ENCODE results near the gene FLNC.
A peak's percentile ranks its signal among the peaks of the same experiment; 100 is the strongest.

FLNC gene, protein sequence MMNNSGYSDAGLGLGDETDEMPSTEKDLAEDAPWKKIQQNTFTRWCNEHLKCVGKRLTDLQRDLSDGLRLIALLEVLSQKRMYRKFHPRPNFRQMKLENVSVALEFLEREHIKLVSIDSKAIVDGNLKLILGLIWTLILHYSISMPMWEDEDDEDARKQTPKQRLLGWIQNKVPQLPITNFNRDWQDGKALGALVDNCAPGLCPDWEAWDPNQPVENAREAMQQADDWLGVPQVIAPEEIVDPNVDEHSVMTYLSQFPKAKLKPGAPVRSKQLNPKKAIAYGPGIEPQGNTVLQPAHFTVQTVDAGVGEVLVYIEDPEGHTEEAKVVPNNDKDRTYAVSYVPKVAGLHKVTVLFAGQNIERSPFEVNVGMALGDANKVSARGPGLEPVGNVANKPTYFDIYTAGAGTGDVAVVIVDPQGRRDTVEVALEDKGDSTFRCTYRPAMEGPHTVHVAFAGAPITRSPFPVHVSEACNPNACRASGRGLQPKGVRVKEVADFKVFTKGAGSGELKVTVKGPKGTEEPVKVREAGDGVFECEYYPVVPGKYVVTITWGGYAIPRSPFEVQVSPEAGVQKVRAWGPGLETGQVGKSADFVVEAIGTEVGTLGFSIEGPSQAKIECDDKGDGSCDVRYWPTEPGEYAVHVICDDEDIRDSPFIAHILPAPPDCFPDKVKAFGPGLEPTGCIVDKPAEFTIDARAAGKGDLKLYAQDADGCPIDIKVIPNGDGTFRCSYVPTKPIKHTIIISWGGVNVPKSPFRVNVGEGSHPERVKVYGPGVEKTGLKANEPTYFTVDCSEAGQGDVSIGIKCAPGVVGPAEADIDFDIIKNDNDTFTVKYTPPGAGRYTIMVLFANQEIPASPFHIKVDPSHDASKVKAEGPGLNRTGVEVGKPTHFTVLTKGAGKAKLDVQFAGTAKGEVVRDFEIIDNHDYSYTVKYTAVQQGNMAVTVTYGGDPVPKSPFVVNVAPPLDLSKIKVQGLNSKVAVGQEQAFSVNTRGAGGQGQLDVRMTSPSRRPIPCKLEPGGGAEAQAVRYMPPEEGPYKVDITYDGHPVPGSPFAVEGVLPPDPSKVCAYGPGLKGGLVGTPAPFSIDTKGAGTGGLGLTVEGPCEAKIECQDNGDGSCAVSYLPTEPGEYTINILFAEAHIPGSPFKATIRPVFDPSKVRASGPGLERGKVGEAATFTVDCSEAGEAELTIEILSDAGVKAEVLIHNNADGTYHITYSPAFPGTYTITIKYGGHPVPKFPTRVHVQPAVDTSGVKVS (N-terminal part only)

DNA sequence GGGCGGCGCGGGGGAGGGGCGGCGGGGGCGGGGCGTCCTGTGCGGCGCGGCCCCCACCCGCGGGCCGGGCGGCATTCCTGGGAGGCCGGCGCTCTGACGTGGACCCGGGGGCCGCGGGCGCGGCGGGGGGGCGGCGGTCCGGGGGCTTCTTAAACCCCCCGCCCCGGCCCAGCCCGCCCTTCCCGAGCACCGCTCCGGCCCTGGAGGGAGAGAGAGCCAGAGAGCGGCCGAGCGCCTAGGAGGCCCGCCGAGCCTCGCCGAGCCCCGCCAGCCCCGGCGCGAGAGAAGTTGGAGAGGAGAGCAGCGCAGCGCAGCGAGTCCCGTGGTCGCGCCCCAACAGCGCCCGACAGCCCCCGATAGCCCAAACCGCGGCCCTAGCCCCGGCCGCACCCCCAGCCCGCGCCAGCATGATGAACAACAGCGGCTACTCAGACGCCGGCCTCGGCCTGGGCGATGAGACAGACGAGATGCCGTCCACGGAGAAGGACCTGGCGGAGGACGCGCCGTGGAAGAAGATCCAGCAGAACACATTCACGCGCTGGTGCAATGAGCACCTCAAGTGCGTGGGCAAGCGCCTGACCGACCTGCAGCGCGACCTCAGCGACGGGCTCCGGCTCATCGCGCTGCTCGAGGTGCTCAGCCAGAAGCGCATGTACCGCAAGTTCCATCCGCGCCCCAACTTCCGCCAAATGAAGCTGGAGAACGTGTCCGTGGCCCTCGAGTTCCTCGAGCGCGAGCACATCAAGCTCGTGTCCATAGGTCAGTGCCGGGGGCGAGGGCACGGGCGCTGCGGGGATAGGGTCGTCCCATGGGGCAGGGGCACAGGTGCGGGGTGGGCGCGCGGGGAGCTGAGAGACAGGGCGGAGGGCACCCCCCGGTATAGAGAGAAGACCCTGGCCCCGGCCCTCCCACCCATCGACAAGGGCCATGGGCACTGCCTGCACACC, at the start of gene FLNC:
TSS of gene FLNC (plus strand) at position 176 of the 947 bp plus-strand sequence. CDS start at position 408, 232 bp downstream.
- DNase-seq: peak; percentile 50

DNA sequence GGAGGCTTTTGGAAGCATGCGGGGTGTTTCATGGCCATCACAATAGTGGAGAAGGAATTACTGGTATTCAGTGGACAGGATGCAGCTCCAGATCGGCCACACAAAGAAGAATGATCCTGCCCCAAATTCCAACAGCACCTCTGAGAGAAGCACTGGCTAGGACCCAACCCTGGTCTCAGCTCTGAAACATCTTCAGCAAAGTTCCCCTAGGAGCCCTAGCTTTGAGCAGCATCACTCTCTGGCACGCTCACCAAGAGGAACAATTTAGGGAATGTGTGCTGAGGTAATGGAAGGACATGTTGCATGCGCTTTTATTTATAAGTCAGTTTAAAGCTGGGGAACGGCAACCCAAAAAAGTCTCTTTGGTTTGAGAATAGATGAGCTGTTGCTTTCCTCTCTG, 49.1 kb upstream of the FLNC start:
- DNase-seq: no peak

DNA sequence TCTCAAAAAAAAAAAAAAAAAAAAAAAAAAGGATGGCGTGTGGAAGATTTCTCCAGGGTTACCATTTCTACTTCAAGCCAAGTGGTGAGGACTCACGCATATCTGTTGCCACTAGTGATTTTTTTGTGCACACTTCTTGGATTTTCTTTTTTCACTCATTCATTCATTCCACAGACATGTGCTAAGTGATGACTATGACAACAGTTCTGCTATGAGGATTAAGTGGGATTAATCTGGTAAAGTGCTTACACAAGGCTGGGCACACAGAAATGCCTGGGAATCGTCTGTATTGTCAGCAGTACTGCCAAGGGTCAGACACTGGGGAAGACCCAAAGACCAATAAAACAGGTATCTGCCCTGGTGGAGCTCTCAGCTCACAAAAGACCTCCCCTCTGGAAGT, 48.4 kb upstream of the FLNC start:
- DNase-seq: no peak

DNA sequence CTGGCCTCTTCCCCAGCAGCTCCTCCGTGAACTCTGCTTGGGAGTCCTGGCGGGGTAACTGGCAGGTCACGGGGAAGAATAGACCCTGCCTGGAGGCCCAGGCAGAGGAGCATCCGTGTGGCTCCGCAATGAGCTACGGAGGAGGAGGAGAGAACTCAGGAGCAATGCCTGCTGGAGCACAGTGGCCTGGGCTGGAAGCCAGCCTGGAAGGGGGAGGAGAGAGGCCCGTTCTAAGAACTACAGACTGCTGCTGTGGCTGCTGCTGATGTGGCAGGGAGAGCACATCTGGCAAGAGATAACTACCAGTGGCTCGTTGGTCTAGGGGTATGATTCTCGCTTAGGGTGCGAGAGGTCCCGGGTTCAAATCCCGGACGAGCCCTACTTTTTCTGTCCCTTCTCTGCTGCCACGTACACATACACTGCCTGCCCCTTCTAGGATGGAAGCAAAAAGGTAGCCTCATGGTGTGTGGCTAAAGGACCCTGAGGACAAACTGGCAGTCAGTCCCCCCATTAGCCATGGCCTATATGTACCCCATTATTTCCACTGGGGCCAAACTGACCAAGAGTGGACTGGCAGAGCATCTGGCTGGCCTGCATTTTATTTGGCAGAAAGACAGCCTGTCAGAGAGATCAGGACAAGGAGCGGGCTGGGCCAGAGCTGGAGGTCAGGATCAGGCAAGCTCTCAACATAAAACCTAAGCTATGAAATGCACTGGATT, 46.9 kb upstream of the FLNC start:
- no peak for DNase-seq

DNA sequence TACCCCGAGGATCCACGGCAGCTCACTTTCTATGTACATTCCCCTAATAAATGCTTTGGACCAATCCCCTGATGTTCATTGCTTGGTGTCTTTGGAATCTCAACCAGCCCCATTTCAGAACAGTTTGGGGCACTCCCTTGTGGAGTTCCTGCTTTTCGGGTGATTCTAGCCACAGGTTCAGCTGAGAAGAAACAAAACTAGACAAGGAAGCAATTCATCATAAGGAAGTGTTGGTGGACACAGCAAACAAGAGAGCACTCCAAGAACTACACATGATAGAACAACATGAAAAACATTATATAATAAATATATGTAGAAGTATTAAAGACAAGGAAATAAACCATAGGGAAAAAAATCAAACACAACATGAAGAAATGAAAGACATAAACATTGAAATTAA, 44.5 kb upstream of the FLNC start:
- DNase-seq: no peak

DNA sequence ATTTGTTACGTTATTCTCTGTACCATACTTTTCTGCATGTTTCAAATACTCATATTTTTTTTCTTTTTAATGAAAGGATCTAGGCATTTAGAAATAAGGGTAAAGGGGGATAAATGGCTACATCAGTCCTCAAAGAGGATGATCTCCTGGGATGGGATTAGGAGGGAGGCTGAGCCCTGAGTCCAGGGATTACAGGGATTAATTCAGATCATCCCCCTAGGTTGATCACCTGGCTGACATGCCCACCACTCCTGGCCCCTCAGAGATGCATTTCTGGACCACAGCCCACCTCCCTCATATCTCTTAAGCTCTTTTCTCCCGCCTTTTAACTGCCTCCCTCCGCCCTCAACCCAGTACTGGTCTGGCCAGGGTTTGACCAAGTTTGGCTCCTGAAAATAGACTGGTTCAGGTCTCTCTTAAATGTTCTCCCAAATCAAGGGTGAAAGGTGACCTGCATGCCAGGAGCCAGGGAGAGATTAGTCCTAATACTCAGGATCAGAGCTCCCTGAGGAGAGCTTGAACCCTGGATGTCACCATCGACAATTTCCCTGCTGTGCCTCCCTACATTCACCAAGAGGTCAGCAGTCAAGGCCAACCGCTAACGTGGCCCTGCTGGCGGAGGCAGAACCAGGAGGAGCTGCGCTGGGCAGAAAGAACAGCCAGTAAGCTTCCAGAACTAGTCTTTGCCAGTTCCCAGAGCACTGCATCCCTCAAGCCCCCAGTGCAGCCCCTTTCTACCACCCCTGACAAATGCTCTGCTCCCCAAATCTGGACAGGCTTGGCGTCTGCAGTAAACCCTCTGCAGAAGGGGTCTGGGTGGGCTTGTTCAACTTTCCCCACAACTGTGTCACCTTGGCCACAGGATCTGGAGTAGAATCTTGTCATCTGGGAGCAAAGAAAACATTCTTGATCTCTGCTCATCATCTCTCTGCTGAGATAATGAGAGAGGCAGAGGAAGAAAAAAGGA, 41.5 kb upstream of the FLNC start:
- no peak for DNase-seq

DNA sequence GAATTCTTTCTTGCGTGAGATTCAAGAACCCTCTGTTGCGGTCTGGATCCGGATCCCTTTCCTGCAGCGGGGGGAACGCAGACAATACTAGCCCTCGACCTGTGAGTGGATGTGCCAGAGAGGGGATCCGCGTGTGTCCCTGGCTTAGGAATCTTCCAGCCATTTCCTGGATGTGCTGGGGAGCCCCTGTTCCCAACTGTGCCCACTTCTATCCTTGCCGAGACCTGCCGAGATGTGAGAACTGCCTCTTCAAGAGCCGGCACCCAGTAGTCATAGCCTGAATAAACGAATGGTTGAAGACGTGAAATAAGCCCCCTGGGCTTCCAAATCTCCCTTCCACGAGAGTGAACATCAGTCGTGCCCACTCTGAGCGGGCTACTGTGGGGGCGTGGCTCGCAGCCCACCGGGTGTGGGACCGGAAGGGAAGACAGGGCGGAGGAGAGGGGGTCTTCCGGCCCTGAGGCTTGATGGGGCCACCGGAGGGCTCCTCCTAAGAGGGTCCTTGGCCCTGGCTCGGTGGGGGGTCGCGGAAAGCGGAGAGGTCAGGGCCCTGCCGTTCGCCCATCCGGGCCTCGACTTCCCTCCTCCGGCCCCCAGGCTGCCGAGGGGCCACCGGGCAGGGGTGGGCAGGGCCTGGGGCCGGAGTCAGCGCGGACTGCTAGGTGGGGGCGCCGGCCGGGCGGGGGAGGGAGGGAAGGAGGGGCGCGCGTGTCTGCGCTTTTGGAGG, 39.7 kb upstream of the FLNC start:
- peak; percentile 10 for DNase-seq

DNA sequence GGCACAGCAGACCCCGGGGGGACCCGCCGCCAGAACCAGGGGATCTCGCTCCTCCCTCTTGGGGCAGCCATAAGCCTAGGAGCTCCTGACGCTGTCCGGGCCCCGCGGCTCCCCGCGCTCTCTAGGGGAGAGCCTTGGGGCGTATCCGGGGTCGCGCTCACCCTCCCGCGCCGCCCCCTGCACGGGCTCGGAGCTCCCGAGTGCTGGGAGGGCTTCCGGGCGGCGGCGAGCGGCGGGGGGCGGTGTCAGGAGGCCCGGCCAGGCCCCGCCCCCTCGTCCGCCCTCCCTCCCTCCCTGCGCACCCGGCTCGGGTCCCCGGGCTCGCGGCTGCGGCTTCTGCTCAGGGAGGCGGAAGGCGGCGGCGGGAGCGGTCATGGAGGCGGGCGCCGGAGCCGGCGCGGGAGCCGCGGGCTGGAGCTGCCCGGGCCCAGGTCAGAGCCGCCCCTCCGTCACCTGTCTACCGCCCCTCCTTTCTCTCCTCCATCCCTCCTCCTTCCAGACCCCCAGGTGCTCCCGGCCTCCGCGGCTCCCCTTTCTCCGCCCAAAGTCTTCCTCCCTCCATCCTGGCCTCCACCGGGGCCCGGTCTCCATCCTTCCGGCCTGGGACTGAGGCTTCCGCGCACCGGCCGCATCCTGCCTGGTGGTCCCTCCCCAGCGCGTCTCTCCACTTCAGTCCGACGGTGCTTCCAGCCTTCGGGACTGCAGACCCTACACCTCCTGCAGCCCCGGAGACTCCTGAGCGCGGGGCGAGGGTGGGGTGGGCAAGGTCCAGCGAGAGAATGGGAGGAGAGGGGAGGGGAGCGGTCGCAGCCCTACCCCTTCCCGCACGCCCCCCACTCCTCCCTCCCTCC, 38.9 kb upstream of the FLNC start, which contains the start of gene CCDC136:
TSS of gene CCDC136 (plus strand) at position 848 of the 851 bp plus-strand sequence. CDS start 444 bp downstream, outside the sequence.
- DNase-seq: peak; percentile 91

DNA sequence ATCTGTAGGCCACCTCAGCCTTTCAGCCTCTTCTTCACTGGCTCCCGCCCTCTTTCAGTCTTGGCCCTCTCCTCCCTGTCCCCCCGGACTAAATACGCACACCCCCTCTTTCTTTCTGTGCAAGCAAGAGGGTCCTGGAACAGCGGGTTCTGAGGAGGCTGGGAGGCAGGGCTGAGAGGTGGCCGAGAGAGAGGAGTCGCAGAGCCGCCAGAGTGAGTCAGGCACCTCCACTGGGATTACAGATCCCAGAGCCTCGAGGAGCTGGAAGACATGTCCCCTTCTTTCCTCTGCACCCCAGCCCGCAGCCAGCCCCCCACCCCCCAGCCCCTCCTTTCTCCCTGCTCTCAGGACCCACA, 38.3 kb upstream of the FLNC start:
- no peak for DNase-seq

DNA sequence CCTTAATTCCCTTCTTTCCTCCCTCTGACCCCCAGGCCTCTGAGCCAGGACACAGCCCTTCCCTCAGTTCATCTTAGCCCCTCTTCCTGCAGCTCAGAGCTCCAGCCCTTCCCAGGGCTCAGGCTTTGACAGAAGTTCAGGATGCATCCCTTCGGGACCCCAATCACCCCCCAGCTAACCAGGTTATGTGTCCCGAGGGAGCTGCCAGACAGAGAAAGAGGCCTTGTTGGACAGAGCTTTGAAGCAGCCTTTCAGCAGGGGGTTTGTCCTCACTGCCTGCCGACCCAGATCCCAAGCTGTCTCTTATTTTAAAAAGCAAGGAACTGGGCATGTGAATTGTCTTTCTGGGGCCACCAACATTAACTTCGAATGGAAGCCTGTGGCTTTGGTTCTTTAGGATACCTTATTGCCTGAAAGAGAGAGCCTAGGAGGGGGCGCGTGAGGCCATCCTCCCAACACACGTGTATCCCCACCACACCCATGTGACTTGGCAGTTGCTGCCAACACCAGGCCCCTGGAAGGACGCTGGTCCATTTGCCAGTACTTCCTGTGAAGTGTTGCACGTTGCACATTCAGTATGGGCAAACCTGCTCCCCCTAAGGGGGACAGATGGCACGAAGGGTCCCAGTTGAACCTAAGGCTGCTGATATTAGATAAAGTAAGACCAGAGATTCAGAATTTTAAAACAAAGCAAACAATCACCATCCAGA, 37.6 kb upstream of the FLNC start:
- no peak for DNase-seq

DNA sequence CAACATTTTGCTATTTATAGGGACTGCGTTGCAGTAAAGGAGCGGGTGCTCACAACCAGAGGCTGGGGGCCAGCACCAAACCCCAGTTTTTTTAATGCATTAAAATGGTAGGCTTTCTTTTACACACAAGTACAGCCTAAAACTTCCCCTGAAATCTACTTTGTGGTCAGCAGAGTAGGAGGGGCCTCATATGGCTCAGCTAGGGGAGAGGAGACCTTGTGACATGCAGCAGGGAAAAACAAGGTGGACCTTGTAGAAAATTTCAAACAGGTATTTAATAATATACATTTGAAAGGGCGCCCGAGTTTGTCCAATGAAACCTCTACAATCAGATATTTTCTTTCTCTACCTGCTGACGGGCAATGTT, 37.0 kb upstream of the FLNC start:
- DNase-seq: no peak

DNA sequence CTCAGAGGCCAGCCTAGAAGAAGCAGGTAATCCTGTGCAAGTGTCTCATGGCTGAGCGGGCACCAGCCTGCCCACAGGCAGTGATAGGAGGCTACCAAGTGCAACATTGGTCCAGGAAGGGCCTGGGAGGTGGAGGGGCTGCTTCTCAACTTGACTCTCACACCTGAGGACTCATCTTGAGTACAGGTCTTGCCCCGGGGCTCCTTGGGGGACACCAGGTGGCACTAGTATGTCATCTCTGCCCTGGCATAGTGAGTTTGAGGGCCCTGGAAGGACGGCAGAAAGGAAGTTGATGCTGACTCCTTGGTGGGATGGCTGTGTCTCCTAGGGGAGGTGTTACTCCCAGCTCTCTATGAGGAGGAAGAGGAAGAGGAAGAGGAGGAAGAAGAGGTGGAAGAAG, 36.2 kb upstream of the FLNC start:
- DNase-seq: peak; percentile 37

DNA sequence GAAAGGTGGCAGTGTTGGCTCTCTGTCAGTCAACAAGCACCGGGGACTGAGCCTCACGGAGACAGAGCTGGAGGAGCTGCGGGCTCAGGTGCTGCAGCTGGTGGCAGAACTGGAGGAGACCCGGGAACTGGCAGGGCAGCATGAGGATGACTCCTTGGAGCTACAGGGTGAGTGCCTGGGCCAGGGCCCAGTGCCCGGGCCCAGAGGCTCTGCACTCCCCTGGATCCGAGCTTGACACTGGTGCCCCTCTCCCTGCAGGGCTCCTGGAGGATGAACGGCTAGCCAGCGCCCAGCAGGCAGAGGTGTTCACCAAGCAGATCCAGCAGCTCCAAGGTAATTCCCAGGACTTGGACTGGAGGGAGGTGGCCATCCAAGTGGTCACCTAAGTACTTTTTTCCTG, 35.8 kb upstream of the FLNC start:
- no peak for DNase-seq

DNA sequence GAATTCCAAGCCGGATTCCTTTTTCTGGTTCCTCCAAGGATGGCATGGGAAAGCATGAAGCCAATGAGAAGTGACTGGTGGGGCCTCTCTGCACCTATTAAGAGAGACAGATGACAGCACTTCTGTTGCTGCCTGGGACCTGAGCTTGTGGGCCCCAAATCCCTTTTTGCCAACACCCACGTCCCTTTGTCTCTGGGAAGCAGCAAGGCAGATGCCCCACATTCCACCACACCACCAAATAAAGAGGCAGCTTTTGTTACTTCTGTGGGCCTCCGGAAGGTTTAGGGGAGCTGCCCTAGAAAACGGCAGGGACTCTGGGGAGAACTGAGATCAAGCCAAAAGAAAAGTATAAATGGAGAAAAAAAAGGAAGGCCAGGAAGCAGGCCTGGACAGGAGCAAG, 35.1 kb upstream of the FLNC start:
- DNase-seq: no peak

DNA sequence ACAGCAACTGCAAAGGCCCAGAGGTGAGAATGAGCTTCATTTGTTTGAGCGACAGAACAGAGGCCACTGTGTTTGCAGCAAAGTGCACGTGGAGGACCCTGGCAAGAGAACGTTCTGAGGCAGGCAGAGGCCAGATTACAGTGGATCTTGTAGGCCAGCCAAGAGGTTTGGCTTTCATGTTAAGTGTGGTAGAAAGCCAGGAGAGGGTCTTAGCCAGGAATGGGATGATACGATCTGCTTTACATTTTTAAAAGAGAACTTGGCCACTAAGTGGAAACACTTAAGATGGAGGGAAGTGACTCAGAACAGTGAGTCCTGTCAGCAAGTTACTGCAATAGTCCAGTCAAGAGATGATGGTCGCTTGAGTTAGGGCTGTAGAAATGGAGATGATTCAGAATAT, 33.9 kb upstream of the FLNC start:
- DNase-seq: no peak

DNA sequence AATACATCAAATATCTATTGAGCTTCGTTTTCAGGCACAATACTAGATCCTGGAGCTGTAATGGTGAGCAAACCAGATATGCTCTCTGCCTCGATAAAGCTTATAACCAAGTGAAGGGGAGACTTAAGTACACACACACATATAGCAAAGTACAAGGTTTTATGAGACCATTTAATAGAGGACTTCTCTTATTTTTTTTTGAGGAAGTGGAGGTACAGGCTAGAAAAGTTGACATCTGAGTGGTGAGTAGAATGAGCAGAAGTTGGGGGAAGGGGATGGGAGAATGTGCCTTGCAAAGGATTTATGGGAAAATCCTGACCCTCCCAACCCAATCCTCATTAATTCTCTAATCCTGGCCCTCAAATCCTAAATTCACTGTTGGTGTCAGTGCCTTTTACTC, 30.8 kb upstream of the FLNC start:
- DNase-seq: no peak

DNA sequence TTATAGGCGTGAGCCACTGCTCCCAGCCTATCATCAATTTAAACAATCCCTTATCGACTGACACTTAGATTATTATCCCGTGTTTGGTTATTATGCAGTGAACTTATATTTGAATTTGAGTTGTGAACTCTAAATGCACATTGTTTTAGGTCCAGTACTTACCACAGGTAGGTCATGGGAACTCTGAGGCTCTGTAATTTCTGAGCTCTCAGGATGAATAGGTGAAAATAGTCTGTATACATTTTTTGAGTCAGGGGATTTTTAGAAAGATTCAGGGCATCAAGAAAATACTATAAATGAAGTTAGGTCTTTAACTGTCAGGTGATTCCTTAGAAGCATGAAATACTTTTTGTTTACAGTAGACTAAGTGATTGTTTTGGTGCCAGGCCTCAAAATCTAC, 29.6 kb upstream of the FLNC start:
- DNase-seq: no peak

DNA sequence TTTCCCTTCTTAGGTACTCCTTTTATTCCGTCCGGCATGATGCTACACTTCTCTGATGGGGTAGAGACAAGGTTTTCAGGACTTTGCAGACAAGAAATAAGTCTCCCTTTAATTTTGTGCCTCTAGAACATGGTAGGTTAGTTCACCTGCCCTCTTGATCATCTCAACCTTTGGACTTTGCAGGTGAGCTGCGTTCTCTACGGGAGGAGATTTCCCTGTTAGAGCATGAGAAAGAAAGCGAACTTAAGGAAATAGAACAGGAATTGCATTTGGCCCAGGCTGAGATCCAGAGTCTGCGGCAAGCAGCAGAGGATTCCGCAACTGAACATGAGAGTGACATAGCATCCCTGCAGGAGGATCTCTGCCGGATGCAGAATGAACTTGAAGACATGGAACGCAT, 29.2 kb upstream of the FLNC start:
- DNase-seq: no peak
